K562 (cell line): ENCODE data around the gene TADA2A. TPM values are rescaled to one million over a fixed set of nuclear protein-coding genes. Genes with fewer than 3 reads are reported as not detected.

Source experiments
- ARID4B ChIP-seq: sonication (generic); formaldehyde crosslinking; IDR thresholded peaks from 2 replicates; pipeline ENCODE4 v1.8.0; 2022; ENCODE audit warnings: mild to moderate bottlenecking, missing genetic modification reagents
- CHAMP1 ChIP-seq: fragments of 450-650 bp; IDR thresholded peaks from 2 replicates; pipeline ENCODE4 v1.6.1; 2016; ENCODE audit warnings: mild to moderate bottlenecking
- POLR2A ChIP-seq: fragments of 450-650 bp; conservative IDR thresholded peaks from 2 replicates; pipeline ENCODE4 v1.6.1; 2016
- PREB ChIP-seq: sonication (generic); formaldehyde crosslinking; IDR thresholded peaks from 2 replicates; pipeline ENCODE4 v1.8.1; 2023; ENCODE audit warnings: mild to moderate bottlenecking, missing genetic modification reagents
- polyA plus RNA-seq, 8 experiments: library from polyadenylated mRNA; depleted of rRNA in 4 of 8; stranded (reverse) in 5 of 8; unstranded in 3 of 8; fragments of >200 nt; fragmentation: Nextera tagmentation in 2 of 8; fragmentation: Illumina TruSeq in 1 of 8; extraction: Ambion mirVana in 2 of 8; extraction: Trizol in 1 of 8; gene quantifications; 2 replicates each; pipeline versions ENCODE4 v1.2.1 to v1.2.3, GENCODE V29; 2011 to 2014; ENCODE audit warnings: inconsistent platforms in 1 of 8, missing spikeins in 1 of 8
- total RNA-seq, 7 experiments: library from RNA; depleted of rRNA in 6 of 7; stranded (reverse); fragments of >200 nt in 6 of 7; fragmentation: Illumina TruSeq in 2 of 7; extraction: Trizol in 2 of 7; gene quantifications; 2 replicates each; pipeline versions ENCODE4 v1.2.1 to v1.2.3, GENCODE V29; 2011 to 2021; ENCODE audit warnings: low replicate concordance in 1 of 7

TADA2A gene
- total and polyA plus RNA-seq, 9 of the 15 experiments (the other 6 are each of a cell fraction or from before 2014, with no cell fraction given) = 13.8 to 37.7 (median 25.0) TPM

GRCh38 chr17:37399265-37399803 is 7.4 kb upstream of the TADA2A start (continued):
- TF ChIP-seq ARID4B (no peak), CHAMP1 (no peak), PREB (CRISPR knock-in tag) (no peak), POLR2A (no peak)
